Activated CD8-positive, alpha-beta memory T cell treated with anti-CD3 and anti-CD28 coated beads for 36 hours (primary cell): Measurements from ENCODE around the gene HSDL1. TPM values are rescaled to one million over a fixed set of nuclear protein-coding genes. Genes with fewer than 3 reads are reported as not detected.

Experiments used
- CTCF ChIA-PET: fragments of 350-600 bp; sonication (Branson Sonifier 250); formaldehyde crosslinking; loops from one replicate; lab custom pipeline; 2021; ENCODE audit warnings: antibody characterized with exemption; lab: Charles Lee
- POLR2A ChIA-PET: fragments of 350-600 bp; sonication (Branson Sonifier 250); formaldehyde crosslinking; loops from one replicate; lab custom pipeline; 2021; ENCODE audit warnings: antibody characterized with exemption; lab: Charles Lee
- total RNA-seq, 2 experiments: library from RNA; stranded (reverse); gene quantifications; one replicate each; pipeline ENCODE4 v1.2.3, GENCODE V29; 2021

HSDL1 gene
- total RNA-seq, 2 experiments from 2014 or later, result 15.1 to 16.5 TPM

GRCh38 chr16:84178146-84178765 lies 33.3 kb upstream of the HSDL1 start:
- ChIA-PET POLR2A (interaction anchor here (0.6 kb wide), 1 partner anchor 51 kb away, joined by 4 read pairs; no protein-coding TSS in a partner anchor), CTCF (interaction anchor here (0.6 to 1.4 kb wide), 3 partner anchors 9 to 494 kb away, joined by 3 to 6 read pairs (median 4); partner anchors contain the start of genes DNAAF1, HSDL1 and TAF1C)

GRCh38 chr16:84177741-84178073 lies 32.7 kb upstream of the HSDL1 start:
- CTCF ChIA-PET, result interaction anchor here (0.6 to 3.2 kb wide), 3 partner anchors 9 to 33 kb away, joined by 3 to 13 read pairs (median 4); partner anchors contain the start of genes DNAAF1, HSDL1 and TAF1C
- POLR2A ChIA-PET, result interaction anchor here (0.6 kb wide), 1 partner anchor 50 kb away, joined by 4 read pairs; no protein-coding TSS in a partner anchor

- ChIA-PET POLR2A (no interaction called here), CTCF (interaction anchor here (0.6 to 3.2 kb wide), 6 partner anchors 8 to 168 kb away, joined by 3 to 13 read pairs (median 4); partner anchors contain the start of genes MBTPS1 and TAF1C)
These were observed 31.4 kb upstream of the HSDL1 start for GRCh38 chr16:84176192-84177053.

GRCh38 chr16:84175350-84176081 lies 30.5 kb upstream of the HSDL1 start:
- CTCF ChIA-PET, result interaction anchor here (0.8 to 3.2 kb wide), 5 partner anchors 9 to 91 kb away, joined by 3 to 13 read pairs (median 5); partner anchors contain the start of genes MBTPS1 and TAF1C
- POLR2A ChIA-PET, result no interaction called here

GRCh38 chr16:84174396-84174795 lies 29.4 kb upstream of the HSDL1 start:
- POLR2A ChIA-PET, result no interaction called here
- CTCF ChIA-PET, result interaction anchor here (3.2 kb wide), 1 partner anchor 13 kb away, joined by 13 read pairs; the partner anchor contains the start of gene TAF1C

GRCh38 chr16:84169765-84170310 lies 24.9 kb upstream of the HSDL1 start:
- ChIA-PET POLR2A (no interaction called here), CTCF (interaction anchor here (1.3 to 2.0 kb wide), 2 partner anchors 10 to 17 kb away, joined by 3 to 8 read pairs; partner anchors contain the start of gene TAF1C)

GRCh38 chr16:84166796-84167695 lies 22.1 kb upstream of the HSDL1 start:
- POLR2A ChIA-PET, result interaction anchor here (1.0 kb wide), 1 partner anchor 51 kb away, joined by 6 read pairs; the partner anchor contains the start of gene MBTPS1
- CTCF ChIA-PET, result interaction anchor here (0.7 to 1.9 kb wide), 5 partner anchors 10 to 82 kb away, joined by 3 to 4 read pairs (median 3); partner anchors contain the start of gene TAF1C

- POLR2A ChIA-PET, result no interaction called here
- CTCF ChIA-PET, result interaction anchor here (0.7 kb wide), 2 partner anchors 21 to 177 kb away, joined by 3 to 5 read pairs; no protein-coding TSS in a partner anchor
These were observed 20.8 kb upstream of the HSDL1 start for GRCh38 chr16:84165746-84166145.

GRCh38 chr16:84161801-84162200 lies 16.8 kb upstream of the HSDL1 start:
- ChIA-PET POLR2A (no interaction called here), CTCF (no interaction called here)

GRCh38 chr16:84161037-84161436 lies 16.1 kb upstream of the HSDL1 start:
- POLR2A ChIA-PET, result no interaction called here
- CTCF ChIA-PET, result no interaction called here

GRCh38 chr16:84159800-84160199 lies 14.8 kb upstream of the HSDL1 start:
- ChIA-PET POLR2A (no interaction called here), CTCF (interaction anchor here (0.9 kb wide), 1 partner anchor 11 kb away, joined by 3 read pairs; no protein-coding TSS in a partner anchor)

GRCh38 chr16:84159007-84159406 lies 14.0 kb upstream of the HSDL1 start:
- CTCF ChIA-PET, result no interaction called here
- POLR2A ChIA-PET, result no interaction called here

GRCh38 chr16:84156342-84156784 lies 11.4 kb upstream of the HSDL1 start:
- ChIA-PET POLR2A (no interaction called here), CTCF (interaction anchor here (0.7 kb wide), 3 partner anchors 44 to 75 kb away, joined by 3 read pairs; no protein-coding TSS in a partner anchor)

- POLR2A ChIA-PET, result no interaction called here
These were observed 10.8 kb upstream of the HSDL1 start for GRCh38 chr16:84155771-84156170.

GRCh38 chr16:84155226-84155625 lies 10.2 kb upstream of the HSDL1 start:
- ChIA-PET POLR2A (interaction anchor here (1.2 kb wide), 1 partner anchor 13 kb away, joined by 6 read pairs; no protein-coding TSS in a partner anchor), CTCF (no interaction called here)

More at GRCh38 chr16:84155771-84156170, 10.8 kb upstream of the HSDL1 start:
- CTCF ChIA-PET, result no interaction called here

- ChIA-PET CTCF (no interaction called here), POLR2A (interaction anchor here (1.2 kb wide), 1 partner anchor 15 kb away, joined by 6 read pairs; no protein-coding TSS in a partner anchor)
These were observed 8.8 kb upstream of the HSDL1 start for GRCh38 chr16:84153660-84154214.

- POLR2A ChIA-PET, result no interaction called here
- CTCF ChIA-PET, result interaction anchor here (0.8 to 1.5 kb wide), 2 partner anchors 25 to 36 kb away, joined by 3 read pairs; partner anchors contain the start of gene TAF1C
These were observed 5.9 kb upstream of the HSDL1 start for GRCh38 chr16:84150926-84151325.
